NCI-H1436 (cell line): ENCODE measurements around the gene SPON1.
"Not testable (repeated sequence)": the region's sequence is repeated elsewhere in the genome, so short reads cannot be mapped to it uniquely, and the experiment has no call there.

Source experiments
- DNase-seq: peaks from one replicate; lab custom pipeline; 2025; lab: John Stamatoyannopoulos, UW

SPON1 gene

GRCh38 chr11:13962562-13963168, at the start of gene SPON1:
SPON1 (plus strand) TSS chr11:13962723; CDS start chr11:13962905, 182 bp downstream.
- peak; percentile 59 for DNase-seq

DNA sequence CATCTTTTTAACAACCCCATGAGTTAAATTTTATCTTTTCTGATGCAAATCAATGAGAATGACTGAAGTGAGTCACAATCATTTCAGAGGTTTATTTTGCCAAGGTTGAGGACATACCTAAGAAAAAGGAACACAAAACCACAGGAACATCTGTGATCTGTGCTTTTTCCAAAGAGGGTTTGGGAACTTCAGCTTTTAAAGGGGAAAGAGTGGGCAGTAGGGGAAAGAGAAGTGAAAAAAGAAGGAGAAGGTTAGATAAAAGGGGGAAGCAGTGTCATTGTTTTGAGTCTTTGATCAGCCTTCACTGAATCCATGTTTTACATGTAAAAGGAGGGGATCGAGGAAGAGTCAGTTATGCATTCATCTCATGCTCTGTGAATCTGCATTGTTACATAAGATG, 45.3 kb upstream of the SPON1 start:
- DNase-seq = no peak

DNA sequence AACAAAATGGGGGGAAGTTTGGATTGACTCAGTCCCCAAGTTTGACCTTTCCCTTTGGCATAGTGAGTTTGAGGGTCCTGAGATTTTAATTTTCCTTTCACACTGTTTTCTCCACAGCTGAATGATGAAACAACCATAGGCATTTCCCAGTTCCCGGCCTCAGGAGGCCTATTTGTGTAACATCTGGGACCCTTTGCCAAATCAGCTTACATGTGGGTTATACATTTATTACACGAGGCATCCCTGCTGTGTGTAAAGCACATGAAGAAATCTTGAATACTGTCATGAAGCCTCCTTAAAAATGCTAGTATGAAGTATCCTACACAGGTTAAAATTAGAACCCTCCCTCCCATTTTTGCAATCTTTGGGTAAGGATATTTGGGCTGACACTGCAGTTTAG, 44.6 kb upstream of the SPON1 start:
- DNase-seq = no peak

- no peak for DNase-seq
Observed at GRCh38 chr11:13920756-13921155, 41.8 kb upstream of the SPON1 start.

DNA sequence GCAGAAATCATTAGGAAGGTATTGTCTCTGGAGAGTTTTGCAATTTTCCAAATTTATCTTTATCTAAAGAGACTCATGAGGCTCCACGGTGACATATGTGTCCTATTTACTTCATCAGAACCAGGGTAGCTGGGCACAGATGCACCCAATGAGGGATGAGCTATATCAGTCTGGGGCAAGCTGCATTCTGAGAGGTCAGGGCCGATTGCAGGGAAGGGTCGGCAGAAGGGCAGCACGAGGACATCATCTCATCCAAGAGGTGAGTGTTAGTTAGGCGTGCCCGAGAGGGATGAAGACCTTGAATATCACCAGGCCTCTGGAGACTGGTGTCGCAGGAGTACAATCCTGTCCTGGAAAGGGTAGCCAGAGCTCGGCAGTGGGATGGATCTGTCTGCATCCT, 41.0 kb upstream of the SPON1 start:
- no peak for DNase-seq

- DNase-seq = no peak
Observed at GRCh38 chr11:13923182-13923581, 39.3 kb upstream of the SPON1 start.

DNA sequence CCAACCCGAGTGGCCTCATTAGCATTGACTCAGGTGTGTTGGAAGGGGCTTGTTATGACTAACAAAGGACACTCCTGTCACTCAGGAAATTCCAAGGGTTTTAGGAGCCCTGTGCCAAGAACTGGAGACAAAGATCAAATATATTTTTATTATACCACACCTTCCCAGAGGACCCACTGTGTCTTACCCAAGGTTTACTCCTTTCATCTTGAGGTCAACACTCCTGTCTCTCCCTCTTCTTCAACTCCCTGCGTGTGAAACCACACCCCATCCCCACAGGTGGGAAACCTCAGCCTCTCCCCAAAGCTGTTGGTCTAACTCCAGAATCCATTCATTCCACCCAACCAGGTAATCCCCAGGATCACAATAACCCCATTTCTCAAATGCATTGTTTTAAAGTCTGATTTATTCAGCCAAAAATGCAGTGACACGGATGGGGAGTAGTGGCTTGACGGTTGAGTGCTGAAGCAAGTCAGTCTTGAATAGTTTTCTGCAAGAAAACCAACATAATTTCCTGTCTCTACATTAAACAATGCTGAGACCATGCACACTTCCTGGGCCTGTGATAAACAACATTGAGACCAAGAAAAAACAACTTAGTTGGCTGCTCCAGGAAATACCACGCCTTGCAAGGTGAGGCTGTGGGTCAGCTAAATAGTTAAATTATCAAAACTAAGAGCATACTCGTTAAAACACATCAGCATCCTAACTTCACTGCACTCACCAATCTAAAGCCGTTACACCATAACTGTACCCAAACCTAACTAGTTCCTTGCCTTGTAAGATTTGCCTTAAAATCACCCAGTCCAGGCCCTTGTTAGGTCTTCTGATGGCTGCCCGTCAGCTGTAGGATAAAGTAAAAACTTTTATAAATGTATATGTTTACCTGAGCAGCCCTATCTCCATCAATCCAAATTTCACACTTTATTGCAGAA, 38.5 kb upstream of the SPON1 start:
- DNase-seq = no peak

DNA sequence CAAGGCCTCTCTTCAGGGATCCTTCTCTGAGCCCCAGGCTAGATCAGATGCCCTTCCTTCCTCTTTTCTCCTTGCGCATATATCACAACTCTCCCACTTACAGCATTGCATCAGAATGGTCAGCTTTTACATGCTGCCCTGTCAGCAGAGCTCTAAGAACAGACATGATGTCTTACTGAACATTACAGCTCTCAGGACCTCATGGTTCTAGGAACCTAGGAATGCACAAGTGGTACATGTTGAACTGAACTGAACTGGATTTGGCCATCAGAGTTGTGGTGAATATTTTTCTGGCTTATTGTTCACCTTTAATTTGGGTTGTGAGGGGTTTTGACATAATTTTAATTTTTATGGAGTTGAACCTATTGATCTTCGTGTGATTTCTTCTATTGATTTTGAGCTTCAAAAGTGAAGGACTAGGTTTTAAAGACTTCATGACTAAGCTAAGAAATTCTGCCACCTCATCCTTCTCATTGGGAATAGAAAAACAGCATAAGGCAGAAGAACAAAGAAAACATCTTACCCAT, 37.7 kb upstream of the SPON1 start:
- DNase-seq = no peak

DNA sequence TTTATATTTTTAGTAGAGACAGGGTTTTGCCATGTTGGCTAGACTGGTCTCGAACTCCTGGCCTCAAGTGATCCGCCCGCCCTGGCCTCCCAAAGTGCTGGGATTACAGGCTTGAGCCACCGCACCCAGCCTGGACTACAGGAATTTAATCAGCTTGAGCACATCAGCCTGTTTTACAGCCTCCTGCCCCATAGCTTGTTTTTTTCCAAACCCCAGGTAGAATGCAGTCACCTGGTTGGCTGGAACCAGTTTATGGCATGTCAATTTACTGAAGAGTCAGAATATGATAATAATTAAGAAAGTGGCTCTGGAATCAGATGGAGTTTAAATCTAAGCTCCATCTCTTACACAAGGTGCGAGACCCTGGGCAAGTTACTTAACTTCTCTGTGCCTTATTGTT, 36.2 kb upstream of the SPON1 start:
- DNase-seq = not testable (repeated sequence)

- DNase-seq = no peak
Observed at GRCh38 chr11:13926981-13927380, 35.5 kb upstream of the SPON1 start.

- DNase-seq = no peak
Observed at GRCh38 chr11:13927481-13927880, 35.0 kb upstream of the SPON1 start.

- no peak for DNase-seq
Observed at GRCh38 chr11:13928566-13929251, 33.8 kb upstream of the SPON1 start.

DNA sequence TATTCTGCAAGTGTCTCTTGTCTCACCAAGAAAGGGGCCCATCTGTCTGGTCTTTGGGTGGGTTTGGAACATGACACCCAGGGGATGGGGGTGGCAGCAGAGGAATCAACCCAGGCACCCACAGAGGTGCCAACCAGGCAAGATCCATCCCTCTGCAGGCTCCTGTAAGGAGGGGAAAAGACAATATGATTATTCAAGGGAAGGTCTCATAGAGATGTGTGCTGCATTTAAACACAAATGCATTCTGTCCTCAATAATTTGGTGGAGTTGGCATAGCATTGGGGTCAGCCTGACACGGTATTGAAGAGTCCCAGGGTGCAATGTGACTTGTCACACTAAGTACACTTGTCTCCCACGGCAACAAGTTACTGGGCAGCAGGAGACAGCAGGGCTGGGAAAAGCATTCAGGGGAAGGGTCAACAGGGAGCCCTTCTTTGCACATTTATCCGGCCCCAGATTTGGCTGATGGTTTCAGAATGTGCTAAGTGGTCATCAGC, 33.1 kb upstream of the SPON1 start:
- DNase-seq = no peak

DNA sequence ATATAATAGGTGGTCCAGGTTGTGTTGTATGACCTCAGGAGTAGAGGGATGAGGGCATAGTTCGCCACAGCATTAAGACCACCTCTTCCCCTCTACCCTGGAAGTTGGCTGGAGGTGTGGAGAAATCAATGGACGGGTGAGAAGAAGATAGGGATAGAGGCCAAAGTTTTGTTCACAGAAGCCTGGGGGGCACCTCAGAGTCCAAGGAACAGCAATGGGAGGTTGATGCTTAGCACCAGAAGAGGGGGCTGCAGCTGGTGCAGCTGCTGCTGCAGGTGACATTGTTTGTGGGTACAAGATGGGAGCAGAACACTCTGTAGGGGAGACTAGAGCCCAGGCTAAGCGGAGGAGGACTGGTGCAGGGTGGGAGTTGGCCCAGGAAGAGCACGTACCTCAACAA, 31.2 kb upstream of the SPON1 start:
- no peak for DNase-seq

DNA sequence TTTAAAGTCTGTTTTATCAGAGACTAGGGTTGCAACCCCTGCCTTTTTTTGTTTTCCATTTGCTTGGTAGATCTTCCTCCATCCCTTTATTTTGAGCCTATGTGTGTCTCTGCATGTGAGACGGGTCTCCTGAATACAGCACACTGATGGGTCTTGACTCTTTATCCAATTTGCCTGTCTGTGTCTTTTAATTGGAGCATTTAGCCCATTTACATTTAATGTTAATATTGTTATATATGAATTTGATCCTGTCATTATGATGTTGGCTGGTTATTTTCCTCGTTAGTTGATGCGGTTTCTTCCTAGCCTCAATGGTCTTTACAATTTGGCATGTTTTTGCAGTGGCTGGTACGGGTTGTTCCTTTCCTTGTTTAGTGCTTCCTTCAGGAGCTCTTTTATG, 25.4 kb upstream of the SPON1 start:
- not testable (repeated sequence) for DNase-seq

- not testable (repeated sequence) for DNase-seq
Observed at GRCh38 chr11:13938829-13939228, 23.7 kb upstream of the SPON1 start.

DNA sequence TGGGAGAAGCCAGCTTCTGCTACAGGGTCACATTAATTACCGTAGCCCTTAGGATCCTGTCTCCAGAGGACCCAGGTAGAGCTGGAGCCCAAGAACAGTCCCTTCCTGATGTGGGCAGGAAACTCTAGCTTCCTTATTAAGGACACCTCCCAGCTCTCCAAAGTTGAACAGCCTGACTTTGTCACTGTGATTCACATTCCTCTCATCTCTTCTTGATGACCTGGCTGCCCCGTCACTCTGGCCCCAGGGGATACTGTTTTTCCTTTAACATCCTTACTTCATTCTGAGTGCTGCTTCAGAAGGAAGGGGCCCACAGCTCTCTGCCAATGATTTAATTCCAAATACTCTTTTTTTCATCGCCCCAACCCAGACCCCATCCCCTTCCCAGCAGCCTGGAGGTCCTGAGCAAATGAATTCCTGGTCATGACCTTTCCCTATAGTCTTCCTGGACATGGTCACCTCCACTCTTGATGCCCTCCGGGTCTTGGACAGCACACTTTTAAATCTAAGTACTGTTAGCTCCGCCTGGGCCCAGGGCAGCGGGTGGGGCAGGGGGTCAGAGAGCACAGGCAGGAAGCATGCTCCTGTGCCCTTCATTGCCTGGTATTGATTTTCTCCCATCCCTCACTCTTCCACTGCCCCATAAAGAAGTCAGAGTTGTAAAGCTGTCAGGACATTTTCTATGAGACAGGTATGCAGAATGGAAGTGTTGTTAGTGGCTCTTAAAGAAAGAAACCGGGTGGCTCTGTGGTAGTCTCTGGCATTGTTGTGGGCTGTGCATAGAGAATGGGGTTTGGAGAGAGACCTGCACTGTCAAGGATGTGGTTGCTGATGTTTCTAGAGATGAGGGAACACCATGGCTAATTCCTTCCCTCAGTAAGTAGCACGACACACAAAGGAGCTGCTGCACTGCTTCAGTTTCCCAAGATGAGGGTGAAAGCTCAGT, 22.3 kb upstream of the SPON1 start:
- DNase-seq = no peak

DNA sequence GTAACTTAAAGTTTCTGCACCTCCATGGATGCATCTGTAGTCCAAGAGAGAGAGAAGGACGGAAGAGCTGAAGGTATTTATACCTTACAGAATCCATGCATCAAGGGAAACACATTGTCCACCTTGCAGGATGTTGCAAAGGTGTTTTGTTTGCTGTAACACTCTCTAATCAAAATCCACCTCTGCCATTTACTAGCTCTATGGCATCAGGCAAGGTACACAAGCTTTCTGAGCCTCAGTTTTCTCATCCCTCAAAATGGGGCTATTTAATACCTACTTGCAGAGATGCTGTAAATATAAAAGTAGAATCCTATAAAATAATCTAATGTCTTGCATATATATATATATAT, 21.6 kb upstream of the SPON1 start:
- DNase-seq = no peak

- DNase-seq = no peak
Observed at GRCh38 chr11:13941775-13942174, 20.7 kb upstream of the SPON1 start.

DNA sequence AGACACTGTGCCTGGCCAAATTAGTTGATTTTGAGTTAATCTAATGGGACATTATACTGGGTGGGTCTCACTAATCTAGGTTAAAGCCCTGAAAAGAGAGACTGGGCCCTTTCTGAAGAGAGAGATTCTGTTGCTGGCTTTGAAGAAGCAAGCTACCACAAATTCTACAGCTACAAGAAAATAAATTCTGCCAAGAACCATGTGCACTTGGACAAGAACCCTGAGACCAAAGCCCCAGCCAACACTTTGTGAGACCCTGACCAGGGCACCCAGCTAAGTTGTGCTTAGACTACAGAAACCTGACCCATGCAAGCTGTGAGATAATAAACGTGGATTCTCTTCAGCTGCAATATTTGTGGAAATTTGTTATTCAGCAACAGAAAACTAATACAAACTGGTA, 20.1 kb upstream of the SPON1 start:
- DNase-seq = no peak

- DNase-seq = no peak
Observed at GRCh38 chr11:13942971-13943381, 19.5 kb upstream of the SPON1 start.
